Stimulated activated CD4-positive, alpha-beta T cell treated with anti-CD3 and anti-CD28 coated beads, TNF-alpha, amount 100 ng/mL, for 24 hours (primary cell): ENCODE measurements around the gene RLBP1.
A peak's percentile ranks its signal among the peaks of the same experiment; 100 is the strongest.

Experiments
- DNase-seq, 3 experiments: peaks; one replicate each; pipeline ENCODE4 v3.0.0-alpha.2; 2020; ENCODE audit warnings: low read depth in 3 of 3

RLBP1 gene

DNA sequence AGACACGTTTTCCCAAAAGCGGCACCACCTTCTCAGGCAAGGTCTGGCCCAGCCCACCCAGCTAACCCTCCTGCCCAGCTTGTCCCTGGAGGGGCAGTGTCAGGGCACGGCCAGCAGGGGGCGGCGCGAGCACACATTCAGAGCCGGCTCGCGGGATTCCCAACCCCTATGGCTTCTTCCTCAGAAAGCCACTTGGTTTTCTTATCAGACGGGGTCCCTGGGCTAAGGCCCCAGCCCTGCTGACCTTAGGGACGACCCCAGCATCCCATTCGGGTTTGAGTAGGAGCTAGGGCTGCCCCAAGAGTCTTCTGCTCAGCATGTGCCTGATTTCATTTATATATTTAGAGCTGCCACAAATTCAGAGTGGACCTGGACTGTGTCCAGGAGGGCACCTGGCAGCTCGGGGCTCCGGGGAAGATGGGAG is 14.5 kb downstream of the RLBP1 start:
- DNase-seq = peak; percentile 46 to 72 (median 57)

GRCh38 chr15:89205991-89206585 is 15.3 kb downstream of the RLBP1 start:
- DNase-seq = no peak

DNA sequence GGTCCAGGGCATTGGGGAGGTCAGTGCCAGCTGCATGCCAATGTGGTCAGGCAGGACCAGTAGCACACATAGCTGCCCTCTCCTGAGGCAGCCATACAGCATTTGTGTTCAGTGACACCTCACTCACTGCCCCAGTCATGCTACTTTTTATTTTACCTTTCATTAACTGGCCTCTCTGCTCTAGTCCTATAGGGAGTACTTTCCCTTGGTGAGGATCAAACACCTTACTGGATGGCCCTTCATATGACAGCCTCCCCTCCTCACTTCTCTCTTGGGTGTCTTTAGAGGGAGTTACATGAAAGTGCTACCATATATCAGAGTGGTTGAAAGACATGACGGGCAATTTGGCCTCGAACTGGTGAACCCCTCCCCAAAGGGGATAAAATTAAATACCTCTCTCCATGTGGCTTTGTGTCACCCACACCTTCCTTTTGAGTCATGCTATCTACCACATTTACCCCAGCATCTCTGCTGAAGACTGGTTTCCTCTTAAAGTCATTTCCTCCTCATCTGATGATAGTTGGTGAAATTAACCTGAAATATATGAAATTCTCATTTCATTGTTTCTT is 17.6 kb downstream of the RLBP1 start:
- peak in 2 of 3 experiments; percentile 10 to 17 for DNase-seq

- no peak for DNase-seq
These were observed 19.8 kb downstream of the RLBP1 start for GRCh38 chr15:89201465-89202005.

DNA sequence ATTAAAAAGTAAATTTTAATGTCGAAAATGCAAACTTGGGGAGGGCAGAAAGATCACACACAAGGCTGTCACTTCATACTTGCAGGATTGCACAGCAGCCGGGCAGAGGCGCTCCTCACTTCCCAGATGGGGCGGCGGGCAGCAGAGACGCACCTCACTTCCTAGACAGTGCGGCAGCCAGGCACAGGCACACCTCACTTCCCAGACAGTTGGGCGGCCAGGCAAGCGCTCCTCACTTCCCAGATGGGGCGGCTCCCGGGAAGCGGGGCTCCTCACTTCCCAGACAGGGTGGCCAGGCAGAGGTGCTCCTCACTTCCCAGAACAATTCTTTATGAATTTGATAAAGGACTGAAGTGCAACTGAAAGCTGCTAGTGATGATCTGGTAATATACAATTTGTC is 21.2 kb downstream of the RLBP1 start:
- DNase-seq = no peak

- no peak for DNase-seq
These were observed 21.6 kb downstream of the RLBP1 start for GRCh38 chr15:89199746-89200145.

GRCh38 chr15:89198934-89199333 is 22.4 kb downstream of the RLBP1 start:
- DNase-seq = no peak

DNA sequence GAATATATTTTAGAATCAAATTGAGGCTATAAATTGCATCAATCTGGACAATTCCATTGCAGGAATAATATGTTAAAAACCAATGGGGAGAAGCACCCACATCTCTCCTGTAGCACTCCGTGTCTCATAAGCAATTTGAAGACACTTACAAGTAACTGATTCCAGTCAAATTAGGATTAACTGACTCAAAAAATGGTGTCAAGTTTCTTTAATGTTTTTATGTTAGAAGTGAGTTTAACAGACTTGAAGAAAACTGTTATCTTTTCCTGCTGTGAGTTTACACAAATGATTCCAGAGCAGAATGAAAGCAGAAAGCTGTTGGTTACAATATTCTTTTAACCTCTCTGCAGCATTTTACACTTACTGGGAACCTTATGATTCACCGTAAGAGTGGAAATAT is 23.2 kb downstream of the RLBP1 start:
- no peak for DNase-seq

DNA sequence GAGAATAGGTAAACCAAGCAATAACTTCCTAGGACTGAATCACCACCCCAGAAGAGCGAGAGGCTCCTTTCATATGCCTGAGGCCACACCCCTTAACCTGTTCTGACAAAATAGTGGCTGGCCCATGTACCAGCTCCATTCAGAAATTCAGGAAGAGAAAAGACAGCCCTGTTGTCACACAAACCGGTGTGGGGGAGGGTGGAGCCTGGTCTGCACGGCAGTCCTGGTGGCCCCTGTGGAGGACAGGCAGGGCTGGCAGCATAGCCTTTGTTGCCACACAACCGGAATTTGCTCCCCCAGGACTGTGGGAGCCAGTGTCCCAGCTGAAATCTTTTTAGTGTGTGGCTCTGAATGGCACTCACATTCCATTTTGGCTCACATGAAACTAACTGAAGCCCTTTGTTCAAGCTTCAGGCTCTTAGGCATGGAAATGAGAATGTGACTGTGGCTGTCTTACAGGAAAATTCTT is 23.8 kb downstream of the RLBP1 start:
- DNase-seq = no peak

DNA sequence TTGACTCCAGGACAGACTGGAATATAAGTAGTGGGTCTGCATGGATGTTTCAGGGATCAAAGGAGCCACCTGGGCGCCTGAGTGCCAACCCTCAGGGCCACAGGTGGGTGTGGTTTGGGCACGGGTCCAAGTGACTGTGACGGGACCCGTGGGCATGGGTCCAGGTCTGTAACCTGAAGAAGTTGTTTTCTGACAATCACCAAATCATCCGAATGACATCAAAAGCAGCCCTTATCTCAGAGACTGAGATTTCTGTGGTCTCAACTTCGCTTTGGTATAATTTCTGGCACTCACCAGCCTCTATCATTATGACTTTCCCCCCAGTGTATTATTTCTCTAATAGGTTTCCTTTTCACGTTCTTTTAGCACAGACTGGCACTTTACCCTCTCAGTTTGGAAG is 24.4 kb downstream of the RLBP1 start:
- DNase-seq = peak in 1 of 3 experiments; percentile 49

DNA sequence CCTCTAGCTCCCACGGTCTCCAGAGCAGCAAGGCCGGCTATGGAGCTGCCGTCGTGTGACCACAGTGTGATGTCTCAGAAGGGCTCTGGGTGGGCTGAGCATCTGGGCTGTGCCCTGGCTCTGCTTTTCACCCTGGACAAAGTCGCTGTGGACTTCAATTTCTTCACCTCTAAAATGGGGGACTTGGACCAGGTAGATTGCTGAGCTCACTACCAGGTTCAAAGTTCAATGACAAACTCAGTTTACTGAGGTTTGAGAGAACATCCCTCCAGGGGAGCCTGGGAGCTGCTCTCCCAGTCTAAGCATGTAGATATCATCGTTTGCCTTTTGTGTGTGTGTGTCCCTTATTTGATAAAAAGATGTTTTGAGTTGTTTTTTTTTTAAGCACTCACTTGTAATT is 25.1 kb downstream of the RLBP1 start:
- no peak for DNase-seq

DNA sequence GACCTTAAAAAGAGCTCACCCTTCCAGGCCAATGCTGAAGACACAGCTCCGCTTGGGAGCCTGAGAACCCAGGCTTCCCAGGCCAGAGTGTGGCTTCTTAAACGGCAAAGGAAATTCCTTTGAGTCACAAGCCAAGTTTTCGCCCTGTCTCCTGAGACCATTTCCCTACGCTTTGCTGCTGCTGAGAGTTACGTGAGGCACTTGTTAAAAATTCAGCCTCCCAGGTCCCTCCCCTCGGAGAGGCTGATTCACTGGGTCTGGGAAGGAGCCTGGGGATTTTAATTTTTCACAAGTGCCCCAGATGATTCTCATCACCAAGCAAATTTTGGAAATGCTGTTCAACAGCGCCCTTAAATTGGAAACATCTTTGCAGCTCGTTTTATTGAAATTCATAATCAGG is 25.5 kb downstream of the RLBP1 start:
- no peak for DNase-seq

DNA sequence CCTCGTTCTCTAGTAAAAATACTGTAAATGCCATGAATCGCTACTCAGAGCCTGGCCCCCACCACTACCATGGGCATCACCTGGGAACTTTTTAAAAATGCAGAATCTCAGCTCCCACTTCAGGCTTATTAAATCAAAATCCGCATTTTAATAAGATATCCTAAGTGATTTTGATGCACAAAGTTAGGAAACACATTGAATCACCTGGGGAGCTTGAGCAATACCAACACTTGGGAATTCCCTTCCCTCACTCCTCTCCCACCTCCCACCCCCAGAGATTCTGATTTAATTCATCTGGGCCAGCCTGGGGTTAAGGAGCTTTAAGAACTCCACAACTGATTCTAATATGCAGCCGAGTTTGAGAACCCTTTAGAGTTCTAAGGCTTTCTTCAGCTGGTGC is 26.8 kb downstream of the RLBP1 start:
- DNase-seq = no peak

DNA sequence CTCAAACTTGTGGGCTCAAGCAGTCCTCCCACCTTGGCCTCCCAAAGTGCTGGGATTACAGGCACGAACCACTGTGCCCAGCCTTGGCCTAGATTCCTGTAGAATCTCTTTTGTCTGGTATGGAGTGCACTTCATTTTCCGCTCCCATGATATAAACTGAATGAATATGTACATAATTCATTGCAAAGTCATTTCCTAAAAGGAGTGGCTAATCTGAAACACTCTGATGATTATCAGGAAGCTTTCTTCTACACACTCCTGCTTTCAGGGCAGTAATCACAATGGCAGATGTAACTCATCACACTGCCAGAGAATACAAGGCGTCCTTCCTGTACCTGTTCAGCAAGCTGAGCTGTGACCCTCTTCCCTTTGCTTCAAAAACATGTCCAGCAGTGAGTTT is 28.6 kb downstream of the RLBP1 start:
- DNase-seq = no peak

DNA sequence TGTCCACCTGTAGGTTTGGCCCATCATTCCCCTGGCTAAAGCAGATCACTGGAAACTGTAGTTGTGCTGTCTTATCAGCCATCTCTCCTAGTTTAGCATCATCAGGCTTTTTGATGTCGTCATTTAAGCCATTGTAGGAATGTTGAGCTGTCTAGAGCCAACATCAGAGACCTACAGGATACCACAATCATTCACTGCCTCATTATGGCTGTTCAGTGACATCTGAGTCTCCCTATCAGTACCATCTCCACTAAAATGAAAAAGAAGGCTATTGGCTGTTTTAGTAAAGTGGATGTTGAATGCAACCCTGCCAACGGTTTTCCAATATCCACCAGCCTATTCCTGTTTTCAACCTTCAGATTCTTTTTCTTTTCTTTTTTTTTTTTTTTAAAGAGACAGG is 29.2 kb downstream of the RLBP1 start:
- DNase-seq = no peak

DNA sequence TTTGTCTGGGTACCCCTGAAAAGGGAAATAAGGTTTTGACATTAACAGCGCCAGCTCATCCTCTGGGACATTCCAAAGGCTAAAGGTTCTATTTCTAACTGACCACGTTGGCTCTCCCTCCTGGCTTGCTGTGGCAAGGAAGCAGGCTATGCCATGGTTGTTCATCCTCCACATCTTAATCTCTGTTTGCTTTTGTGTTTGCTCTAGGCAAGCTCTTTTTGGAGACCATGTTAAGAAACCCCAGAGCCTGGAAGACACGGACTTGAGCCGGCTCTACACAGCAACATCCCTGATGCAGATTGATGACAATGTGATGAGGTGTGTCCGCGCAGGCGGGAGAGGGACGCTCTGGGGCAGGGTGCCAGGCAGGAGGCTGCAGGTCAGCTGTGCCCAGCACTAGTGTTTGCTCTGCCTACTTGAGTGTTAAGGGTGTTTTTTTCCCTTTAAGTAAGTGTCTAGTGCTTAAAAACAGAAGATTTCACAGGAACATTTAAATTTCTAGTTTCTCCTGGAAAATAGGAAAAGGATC is 33.3 kb downstream of the RLBP1 start:
- no peak for DNase-seq

DNA sequence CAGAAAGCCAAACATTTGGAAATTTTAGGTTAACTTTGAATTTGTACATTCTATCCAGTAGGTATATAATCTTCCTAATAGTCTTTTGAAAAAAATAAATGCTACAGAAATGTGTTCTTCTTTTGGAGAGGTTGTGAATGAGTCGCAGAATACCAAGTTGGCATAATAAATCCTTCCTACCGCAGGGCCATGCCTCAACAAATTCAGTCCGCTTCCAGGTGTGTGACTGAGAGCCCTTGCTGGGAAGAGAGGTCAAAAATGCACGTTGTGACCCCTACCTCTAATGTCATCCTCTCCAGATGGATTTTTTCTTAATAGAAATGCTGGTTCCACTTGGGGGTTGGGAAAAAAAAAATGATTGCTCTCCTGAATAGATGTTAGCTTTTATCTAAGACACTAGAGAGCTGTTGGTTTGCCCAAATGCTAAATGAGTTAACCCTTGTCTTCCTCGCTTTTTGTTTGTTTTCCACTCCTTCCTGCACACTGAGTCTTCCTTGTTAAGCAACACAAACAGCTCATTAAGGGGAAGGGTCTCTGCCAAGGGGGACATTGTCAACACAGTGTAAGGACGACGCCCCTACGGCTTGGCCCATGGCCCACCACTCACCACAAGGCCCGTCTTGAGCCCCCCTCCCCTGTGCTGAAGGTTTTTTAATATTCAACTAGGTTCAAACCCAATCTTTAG is 33.9 kb downstream of the RLBP1 start:
- DNase-seq = no peak

GRCh38 chr15:89186803-89187202 is 34.6 kb downstream of the RLBP1 start:
- no peak for DNase-seq

- DNase-seq = no peak
These were observed 36.4 kb downstream of the RLBP1 start for GRCh38 chr15:89184886-89185526.

GRCh38 chr15:89184357-89184756 is 37.0 kb downstream of the RLBP1 start:
- DNase-seq = no peak

DNA sequence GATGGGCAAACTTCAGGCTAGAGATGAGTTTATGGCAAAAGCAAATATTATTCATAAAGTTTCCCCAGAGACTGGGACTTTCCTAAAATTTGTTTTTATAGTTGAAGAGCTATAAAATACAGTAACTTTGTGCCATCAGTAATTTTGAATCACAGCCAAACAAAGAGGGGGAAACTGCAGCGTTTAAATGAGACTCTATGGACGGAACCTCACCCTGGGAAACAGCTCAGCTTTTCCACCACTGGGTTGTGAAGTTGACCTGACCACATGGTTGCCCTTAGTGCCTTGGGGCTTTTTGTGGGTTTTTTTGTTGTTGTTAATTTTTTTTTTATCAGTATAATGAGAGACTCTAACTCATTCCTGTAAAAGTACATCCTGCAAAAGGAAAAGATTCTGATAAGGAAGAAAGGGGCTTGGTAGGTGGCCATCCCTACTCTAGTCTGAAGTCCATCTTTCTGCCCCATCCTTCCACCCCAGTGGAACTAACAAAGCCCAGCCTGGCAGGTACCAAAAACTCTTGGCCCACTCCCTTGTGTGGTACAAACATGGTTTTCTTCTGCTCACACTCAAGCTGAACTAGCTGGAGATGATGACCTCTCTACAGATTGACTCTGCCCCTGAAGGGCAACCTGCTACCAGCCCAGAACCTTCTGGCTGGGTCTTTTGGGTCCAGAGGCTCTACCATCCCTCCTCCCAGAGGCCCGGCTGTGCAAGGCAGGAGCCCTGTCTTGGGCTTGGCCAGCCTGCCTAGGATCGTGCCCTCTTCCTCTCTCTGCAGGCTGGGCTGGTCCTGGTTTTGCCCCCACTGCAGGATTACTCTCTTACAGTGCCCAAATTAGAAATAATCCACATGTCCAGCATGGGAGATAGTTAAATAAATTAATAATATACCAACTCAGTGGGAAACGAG is 41.2 kb downstream of the RLBP1 start:
- DNase-seq = peak in 2 of 3 experiments; percentile 27 to 54
